KOPT-K1 (cell line): ENCODE data around the gene AKT3.

Source experiments
- H3K27ac ChIP-seq: fragments of 200-600 bp; sonication (generic); 2 replicates; pipeline ENCODE4 v1.5.1; 2016; ENCODE audit warnings: antibody characterized with exemption, mild to moderate bottlenecking, low read depth, low read length; ENCODE audit not compliant: poor library complexity, severe bottlenecking
- H3K36me3 ChIP-seq: fragments of 200-600 bp; sonication (generic); 2 replicates; pipeline ENCODE4 v1.5.1; 2017; ENCODE audit warnings: antibody characterized with exemption, mild to moderate bottlenecking, low read length, moderate library complexity; ENCODE audit not compliant: insufficient read depth
- H3K9me3 ChIP-seq: fragments of 200-600 bp; sonication (generic); 2 replicates; pipeline ENCODE4 v1.5.1; 2017; ENCODE audit warnings: antibody characterized with exemption, low read length, mild to moderate bottlenecking; ENCODE audit not compliant: insufficient read depth, poor library complexity, severe bottlenecking

Gene AKT3

DNA sequence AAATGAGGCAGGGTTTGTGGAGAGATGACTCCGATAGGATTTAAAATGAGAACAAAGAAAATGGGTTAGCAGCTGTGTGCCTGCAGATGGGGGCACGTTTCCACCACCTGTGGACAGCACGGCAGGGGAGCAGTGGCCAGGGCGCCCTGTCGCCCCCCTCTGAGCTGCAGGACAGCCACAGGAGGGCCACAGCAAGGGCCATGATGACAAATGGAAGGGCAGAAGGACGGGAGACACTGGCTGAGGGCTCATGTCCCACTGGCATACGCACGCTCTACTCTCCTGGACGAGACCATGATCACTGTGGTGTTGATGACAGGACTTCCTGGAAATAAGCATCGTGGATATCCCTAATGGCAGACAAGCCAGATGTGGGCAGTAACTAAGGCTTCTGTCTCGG, 353.2 kb downstream of the AKT3 start:
- no peaks in the 10 kb centered on the region for H3K36me3 ChIP-seq
- no peaks in the 10 kb centered on the region for H3K9me3 ChIP-seq
- H3K27ac ChIP-seq = no peak overlapping the region

DNA sequence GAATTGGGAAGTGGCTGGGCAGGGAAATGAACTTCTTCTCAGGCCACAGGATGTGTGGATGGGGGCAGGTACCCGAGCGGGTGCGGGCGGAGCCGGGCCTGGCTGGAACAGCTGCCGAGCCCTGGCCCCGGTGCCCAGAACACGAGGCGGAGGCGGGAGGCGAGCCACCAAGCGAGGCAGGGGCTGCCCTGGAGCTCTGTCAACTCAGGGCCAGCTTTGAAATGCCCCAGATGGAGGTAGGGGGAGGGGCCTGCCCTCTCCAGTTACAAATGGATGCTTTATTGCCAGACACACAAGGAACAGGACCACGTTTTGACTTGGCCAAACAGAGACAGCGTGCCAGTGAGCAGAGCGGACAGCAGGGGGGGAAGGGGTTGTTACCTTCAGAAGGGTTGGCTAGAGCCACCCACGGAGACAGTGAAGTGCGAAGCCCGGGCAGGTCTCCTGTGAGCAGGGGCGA, 353.8 kb downstream of the AKT3 start:
- Histone ChIP-seq H3K9me3 (no peaks in the 10 kb centered on the region), H3K27ac (no peak overlapping the region), H3K36me3 (no peaks in the 10 kb centered on the region)

DNA sequence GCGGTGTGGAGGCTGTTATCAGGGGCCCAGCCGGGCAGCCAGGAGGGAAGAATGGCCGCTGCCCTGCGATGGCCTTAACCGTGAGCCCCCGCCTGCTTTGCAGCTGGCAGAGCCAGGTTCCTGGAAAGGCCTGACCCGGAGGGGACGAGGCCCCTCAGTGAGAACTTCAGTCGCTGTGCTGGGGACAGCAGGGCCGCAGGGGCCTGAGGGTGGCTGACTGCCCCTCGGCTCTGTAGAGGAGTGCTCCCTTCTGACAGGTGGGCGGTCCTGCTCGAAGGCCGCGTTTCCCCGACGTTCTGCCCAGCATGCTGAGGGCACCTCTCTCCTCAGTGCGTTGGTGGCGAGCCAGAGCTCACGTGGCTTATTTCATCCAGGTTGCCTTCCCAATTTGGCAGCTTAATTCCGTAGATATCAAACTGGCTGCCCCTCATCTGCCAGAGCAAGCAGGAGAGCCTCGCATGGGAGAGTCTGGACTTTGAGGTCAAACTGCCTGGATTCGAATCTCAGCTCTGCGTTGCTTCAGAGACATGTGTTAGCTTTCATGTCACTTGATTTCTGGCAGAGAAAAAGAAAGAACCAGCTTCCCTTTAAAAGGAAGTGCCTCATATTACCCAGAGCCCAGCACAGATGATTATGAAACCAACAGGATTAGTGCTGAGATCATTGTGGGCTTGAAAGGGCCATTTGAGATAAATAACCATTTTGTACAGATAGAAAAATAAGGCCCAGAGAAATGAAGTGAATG, 354.4 kb downstream of the AKT3 start:
- H3K36me3 ChIP-seq = peaks cover 2% of the 10 kb centered on the region; the same call in 1 of the 2 replicates
- no peak overlapping the region for H3K27ac ChIP-seq
- H3K9me3 ChIP-seq = no peaks in the 10 kb centered on the region

DNA sequence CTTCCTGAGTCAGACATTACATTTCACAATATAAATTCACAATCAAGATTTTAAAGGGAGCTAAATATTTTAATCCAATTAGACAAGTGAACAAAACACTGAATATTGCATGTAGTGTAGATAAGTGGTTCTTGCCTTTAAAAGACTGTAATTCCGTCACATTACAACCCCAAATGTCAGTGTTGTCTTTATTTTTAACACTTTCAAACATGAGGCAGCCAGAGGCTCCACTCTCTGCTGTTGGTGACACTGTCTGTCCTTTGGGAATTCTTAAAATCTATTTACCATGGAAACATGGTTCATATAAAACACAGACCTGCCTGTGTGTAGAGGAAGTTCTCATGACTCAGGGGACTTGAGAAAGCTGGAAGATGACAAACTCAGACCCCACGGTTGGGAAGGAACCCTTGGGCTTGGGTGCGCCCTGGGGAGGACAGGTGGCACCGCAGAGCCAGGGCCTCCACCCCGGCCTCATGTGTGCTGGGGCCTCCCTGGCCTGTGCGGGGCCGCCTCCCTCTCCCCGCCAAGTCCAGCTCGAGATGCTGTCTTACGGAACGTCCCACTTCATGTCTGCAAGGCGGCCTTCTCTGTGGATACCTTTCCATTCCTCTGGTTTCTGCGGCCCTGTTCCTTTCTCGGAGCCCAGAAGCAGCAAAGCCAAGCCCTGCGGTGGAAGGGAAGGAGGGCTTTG, 355.2 kb downstream of the AKT3 start:
- Histone ChIP-seq H3K9me3 (no peaks in the 10 kb centered on the region), H3K36me3 (peaks cover 4% of the 10 kb centered on the region; the same call in 1 of the 2 replicates), H3K27ac (no peak overlapping the region)

DNA sequence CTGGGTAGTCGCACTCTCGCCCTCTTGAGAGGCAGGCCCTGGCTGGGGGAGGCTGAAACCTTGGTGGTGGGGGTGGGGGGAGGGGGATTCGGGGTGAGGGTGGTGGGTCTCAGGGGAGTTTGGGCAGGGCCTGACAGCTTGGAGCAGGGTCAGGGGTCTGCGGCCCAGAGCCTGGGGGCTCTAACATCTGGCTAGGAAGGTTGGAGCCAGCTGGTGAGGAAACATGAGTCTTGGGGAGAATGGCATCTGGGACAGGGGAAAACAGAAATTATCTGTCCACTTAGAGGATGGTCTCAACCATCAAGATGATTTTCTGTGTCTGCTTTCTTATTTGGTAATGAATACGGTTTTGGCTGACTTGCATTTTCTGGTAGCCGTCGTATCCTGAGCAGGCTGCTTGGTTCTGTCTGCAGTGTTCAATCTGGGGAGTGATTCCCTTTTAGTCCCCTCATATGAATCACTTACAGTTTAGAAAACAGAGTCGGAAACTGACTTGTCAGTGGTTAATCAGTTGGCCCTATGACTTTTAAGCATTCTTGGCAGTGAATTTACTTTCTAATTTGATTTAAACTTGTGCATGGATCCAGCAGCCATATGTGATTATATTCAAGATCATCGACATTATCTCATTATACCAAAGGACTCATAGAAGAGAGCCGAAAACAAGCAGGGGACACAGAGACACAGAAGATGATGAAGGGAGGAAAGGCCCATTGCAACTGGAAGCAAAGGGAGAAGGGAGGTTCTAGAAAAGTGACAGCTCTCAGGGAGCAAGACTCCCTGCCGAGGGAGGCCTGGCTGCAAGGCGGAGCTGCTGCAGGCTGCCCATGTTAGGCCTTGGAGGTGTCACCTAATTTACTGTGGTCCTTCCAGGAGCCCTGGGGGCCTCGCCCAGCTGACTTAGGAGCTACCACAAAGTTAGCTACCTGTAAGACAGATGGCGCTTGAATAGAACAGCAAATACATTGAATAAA, 356.6 kb downstream of the AKT3 start:
- Histone ChIP-seq H3K9me3 (no peaks in the 10 kb centered on the region), H3K36me3 (peaks cover 4% of the 10 kb centered on the region; the same call in 1 of the 2 replicates), H3K27ac (no peak overlapping the region)

DNA sequence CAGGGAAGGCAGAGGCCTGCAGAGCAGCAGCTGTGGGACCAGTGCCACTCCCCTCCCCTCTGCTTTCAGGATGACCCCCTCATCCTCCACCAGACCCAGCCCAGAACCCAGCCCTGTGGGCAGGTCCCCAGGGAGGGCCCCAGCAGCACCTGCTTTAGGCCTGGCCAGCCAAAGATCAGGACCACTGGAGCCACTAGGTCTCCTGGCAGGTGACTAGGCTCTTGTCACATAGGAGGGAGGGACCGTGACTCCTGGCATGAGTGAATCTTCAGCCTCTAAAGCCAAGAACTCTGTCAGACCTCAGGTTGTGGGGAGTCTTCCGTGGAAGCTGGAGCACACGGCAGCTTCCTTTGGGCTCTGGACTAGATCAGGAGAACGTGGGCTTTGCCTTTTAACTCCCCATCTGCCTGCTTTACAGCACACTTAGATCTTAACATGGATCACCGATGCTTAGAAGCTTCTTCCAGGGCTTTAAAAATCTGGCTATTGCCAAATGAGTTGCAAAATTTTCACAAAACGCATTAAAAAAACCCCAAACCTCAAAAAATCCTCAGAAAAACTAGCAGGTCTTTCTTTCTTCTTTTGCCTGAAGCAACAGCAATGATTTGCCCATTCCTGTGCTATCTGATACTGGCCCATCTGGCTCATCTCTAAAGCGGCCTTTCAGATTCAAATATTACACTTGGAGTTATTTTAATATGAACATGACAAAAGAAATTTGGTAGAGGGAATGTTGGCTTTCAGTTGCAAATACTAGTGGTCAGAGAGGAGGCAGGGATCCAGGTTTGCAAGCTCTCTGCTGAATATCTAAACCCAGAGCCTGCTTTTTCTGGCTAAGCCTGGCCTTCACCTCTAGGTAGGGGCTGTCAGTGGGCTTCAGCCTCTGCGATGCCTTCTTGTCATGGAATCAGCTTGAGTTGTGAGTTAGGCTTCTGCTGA, 359.0 kb downstream of the AKT3 start:
- no peak overlapping the region for H3K27ac ChIP-seq
- H3K9me3 ChIP-seq = no peaks in the 10 kb centered on the region
- peaks cover 4% of the 10 kb centered on the region; the same call in 1 of the 2 replicates for H3K36me3 ChIP-seq

DNA sequence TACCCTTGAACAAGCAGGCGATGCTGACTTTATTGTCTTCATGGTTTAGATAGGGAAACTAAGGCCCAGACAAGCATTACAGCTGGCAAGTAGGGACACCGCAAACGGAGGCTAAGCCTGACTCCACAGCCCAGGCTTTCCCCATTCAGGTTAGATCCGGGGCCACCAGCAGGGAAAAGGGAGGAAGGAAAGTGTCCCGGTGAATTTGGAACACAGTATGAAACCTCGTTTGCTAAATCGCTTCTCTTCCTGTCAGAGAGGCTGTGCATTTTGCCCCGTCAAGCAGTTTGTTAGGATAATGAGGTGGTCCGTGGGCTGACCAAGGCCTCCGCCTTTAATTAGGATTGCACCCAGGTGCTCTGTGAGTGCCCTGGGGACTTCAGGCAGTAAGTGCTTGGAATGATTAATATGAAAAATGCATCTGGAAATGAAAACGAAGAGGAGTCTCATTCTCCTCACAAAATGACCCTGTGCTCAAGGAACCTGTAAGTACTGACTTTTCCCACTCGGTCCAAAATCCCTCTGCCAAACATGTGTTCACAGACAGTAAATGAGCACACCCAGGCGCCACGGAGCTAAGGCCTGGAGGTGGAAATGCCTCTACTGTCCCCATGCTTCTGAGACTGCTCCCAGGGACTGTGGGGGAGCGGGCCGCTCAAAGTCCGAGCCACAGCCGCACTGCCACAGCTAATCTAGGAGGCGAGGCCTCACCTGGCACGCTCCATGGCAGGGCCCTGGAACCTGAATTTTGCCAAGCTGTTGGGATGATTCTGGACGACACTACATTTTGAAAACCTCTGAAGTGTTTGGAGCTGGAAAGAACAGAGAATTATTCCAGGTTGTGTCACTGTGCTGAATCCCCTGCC, 360.1 kb downstream of the AKT3 start:
- peaks cover 4% of the 10 kb centered on the region; the same call in 1 of the 2 replicates for H3K36me3 ChIP-seq
- H3K27ac ChIP-seq = no peak overlapping the region
- no peaks in the 10 kb centered on the region for H3K9me3 ChIP-seq

DNA sequence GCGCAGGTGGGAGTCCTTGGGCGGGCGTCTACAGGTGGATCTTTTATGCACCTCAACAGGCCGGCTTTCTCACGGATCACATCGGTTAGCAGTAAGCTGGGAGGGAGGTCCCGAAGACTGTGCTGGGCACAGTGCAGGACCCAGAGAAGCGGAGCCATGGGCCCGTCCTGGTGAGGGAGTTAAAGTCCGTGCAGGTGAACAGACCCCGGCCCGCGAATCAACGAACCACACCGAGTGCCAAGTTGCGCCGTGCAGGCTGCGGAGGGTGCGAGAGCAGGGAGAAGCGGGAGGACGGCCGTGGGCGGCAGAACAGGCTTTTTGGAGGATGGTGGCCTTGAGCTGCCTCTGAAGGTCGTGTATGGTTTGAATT, 360.9 kb downstream of the AKT3 start:
- H3K27ac ChIP-seq = no peak overlapping the region
- H3K9me3 ChIP-seq = no peaks in the 10 kb centered on the region
- H3K36me3 ChIP-seq = peaks cover 4% of the 10 kb centered on the region; the same call in 1 of the 2 replicates

DNA sequence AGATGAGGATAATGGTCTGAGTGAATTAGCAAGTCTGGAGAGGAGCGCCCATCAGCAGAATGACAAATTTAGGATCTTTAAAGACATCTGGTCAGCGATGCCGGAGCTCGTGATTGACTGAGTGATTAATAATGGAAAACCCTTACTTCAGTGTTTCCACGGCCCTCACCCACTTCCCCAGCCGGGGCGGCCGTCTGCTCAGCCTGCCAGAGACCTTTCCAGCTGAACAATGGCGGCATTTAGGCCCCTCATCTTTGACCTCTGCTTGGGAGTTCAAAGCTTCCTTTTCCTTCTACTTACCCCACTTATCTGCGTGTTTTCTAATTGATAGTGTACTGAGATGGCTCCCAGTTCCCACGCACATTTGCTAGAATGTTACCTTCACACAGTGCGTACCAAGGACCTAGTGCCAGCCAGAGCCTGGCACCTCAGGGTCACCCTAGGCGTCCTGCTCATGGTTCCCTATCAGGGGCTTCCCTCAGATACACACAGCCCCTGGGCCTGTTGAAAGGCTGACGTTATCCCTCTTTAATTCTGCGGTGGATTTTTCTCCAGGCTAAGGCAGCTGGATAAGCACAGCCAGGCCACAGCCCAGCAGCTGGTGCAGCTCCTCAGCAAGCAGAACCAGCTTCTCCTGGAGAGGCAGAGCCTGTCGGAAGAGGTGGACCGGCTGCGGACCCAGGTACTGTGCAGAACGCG, 361.4 kb downstream of the AKT3 start:
- no peak overlapping the region for H3K27ac ChIP-seq
- no peaks in the 10 kb centered on the region for H3K9me3 ChIP-seq
- H3K36me3 ChIP-seq = peaks cover 4% of the 10 kb centered on the region; the same call in 1 of the 2 replicates

DNA sequence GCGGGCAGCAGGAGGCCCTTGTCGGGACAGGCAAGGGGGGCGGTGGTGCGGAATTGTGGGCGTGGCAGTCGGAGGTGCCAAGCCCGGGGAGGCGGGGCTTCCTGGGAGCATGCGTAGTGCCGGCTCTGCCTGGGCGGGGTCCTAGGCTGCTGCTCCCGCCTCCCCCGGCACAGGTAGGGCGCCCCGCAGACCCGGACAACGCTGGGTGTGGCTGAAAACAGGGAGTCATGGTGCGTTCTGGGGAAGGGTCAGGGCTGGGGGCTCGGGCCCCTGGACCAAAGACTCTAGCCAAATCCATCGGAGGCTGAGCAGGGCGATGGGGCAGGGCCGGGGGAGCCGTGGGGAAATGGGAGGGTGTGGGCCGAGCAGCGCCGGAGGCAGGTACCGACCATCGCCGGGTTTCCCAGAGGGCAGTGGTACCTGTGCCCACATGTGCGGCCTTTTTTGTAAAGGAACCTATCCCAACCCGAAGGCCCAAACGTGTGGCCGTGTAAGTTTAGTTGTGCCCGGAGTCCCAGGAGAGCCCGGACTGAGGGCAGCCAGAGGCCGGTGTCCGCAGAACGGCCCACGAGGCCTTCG, 362.3 kb downstream of the AKT3 start:
- Histone ChIP-seq H3K27ac (no peak overlapping the region), H3K9me3 (no peaks in the 10 kb centered on the region), H3K36me3 (peaks cover 4% of the 10 kb centered on the region; the same call in 1 of the 2 replicates)

DNA sequence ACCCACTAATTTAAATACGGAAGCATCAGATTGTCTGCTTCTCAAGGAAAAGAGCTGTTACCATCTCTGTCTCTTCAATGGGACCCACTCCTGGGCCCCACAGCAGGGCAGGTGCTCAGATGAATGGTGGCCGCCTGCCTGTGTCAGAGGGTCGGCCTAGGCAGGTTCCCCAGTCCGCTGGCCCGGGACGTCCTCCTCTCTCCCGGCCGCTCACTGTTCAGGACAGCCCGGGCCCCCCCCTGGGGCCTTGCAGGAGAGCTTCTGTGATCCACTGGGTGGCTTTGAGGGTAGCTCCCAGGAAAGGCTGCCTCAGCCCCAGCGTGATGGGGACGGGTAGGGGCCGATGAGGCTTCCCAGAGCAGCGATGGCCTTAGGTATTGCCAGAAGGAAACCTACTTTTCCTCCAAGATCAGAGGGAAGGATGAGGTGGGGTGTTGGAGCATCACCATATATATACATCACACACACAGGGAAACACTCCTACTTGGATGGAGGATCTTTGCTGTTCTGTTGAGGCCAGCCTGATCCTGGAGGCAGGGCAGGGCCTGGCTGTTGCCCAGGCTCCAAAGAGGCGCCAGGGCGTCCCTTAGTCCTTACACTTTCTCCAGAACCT, 362.9 kb downstream of the AKT3 start:
- Histone ChIP-seq H3K36me3 (peaks cover 4% of the 10 kb centered on the region; the same call in 1 of the 2 replicates), H3K27ac (no peak overlapping the region), H3K9me3 (no peaks in the 10 kb centered on the region)

DNA sequence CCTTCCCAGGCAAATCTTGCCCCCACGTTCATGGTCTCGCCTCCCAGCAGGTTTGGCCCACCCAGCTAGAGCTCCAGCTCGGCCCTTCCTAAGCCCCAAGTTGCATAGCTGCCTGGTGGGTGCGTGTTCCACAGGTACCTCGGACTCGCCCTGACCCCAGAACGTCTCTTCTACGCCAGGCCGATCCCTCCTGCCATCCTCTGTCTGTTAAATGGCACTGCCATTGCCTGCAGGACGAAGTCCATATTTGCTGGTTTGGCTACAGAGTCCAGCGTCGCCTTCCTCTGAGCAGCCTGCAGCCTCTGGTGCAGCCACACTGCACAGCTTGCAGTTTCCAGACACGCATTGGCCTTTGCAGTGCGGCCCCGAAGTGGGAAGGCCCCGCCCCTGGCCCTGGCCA, 366.1 kb downstream of the AKT3 start:
- H3K36me3 ChIP-seq = no peaks in the 10 kb centered on the region
- H3K27ac ChIP-seq = peak overlapping the region; percentile 81
- H3K9me3 ChIP-seq = no peaks in the 10 kb centered on the region
